Measurements from ENCODE around the gene CIP2A.

DNA sequence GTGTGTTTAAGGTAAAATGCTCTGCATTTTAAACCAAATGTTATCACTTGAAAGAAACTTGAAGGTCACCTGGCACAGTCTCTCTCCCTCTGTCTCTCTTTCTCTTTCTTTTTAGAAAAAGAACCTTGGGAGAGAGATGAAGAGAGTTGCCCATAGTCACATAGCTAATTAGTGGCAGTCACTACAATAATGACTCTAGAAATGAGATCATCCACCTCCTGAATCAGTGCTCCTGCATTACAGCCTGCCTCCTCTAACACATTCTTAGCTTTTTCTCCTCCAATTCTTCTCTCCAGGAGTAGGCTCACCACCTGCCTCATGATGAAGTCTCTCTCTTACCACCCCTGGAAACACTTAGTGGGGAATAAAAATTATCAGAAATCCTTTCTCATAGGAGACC lies 81.3 kb downstream of the CIP2A start:
- TF ChIP-seq, protein P1, sequence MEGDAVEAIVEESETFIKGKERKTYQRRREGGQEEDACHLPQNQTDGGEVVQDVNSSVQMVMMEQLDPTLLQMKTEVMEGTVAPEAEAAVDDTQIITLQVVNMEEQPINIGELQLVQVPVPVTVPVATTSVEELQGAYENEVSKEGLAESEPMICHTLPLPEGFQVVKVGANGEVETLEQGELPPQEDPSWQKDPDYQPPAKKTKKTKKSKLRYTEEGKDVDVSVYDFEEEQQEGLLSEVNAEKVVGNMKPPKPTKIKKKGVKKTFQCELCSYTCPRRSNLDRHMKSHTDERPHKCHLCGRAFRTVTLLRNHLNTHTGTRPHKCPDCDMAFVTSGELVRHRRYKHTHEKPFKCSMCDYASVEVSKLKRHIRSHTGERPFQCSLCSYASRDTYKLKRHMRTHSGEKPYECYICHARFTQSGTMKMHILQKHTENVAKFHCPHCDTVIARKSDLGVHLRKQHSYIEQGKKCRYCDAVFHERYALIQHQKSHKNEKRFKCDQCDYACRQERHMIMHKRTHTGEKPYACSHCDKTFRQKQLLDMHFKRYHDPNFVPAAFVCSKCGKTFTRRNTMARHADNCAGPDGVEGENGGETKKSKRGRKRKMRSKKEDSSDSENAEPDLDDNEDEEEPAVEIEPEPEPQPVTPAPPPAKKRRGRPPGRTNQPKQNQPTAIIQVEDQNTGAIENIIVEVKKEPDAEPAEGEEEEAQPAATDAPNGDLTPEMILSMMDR (conservative IDR thresholded peaks at IDR 0.05 in 1 of 2, IDR thresholded peaks at IDR 0.05 in 1 of 2; ENCODE audit: extremely low read depth in 1 of 2, insufficient read depth in 1 of 2, low read depth in 1 of 2, low read length in 2 of 2) = no peak
- no peak for TF ChIP-seq EZH2 (IDR thresholded peaks at IDR 0.05; ENCODE audit: borderline replicate concordance, low read length)

Measured in mammary epithelial cell (primary cell).